Activated CD4-positive, alpha-beta T cell treated with anti-CD3 and anti-CD28 coated beads, Interleukin-2, Interleukin-4, amounts not matched to agents 100 ng/mL and 50 ng/mL, durations not matched to agents 16 hours and 8 hours (primary cell): Measurements from ENCODE around the gene SUSD6.
"Not testable (repeated sequence)": the region's sequence is repeated elsewhere in the genome, so short reads cannot be mapped to it uniquely, and the experiment has no call there.

Experiments used
- DNase-seq: peaks from one replicate; pipeline ENCODE4 v3.0.0-alpha.2; 2020; ENCODE audit warnings: low spot score

The SUSD6 gene

GRCh38 chr14:69713209-69713781, 101.9 kb downstream of the SUSD6 start:
- DNase-seq: no peak

GRCh38 chr14:69713993-69714679, 102.7 kb downstream of the SUSD6 start:
- DNase-seq: no peak

- no peak for DNase-seq
Measured at GRCh38 chr14:69715725-69716477, 104.5 kb downstream of the SUSD6 start.

- DNase-seq: peak; percentile 88
Measured at GRCh38 chr14:69716478-69717187, 105.2 kb downstream of the SUSD6 start.

- DNase-seq: not testable (repeated sequence)
Measured at GRCh38 chr14:69718614-69719013, 107.2 kb downstream of the SUSD6 start.

- DNase-seq: no peak
Measured at GRCh38 chr14:69719501-69719951, 108.1 kb downstream of the SUSD6 start.

GRCh38 chr14:69720912-69721311, 109.5 kb downstream of the SUSD6 start:
- DNase-seq: no peak

GRCh38 chr14:69726761-69727511, 115.5 kb downstream of the SUSD6 start:
- DNase-seq: peak; percentile 87

- DNase-seq: no peak
Measured at GRCh38 chr14:69727860-69728259, 116.5 kb downstream of the SUSD6 start.

- not testable (repeated sequence) for DNase-seq
Measured at GRCh38 chr14:69731919-69732598, 120.7 kb downstream of the SUSD6 start.

- not testable (repeated sequence) for DNase-seq
Measured at GRCh38 chr14:69736405-69736804, 125.0 kb downstream of the SUSD6 start.

- no peak for DNase-seq
Measured at GRCh38 chr14:69741055-69741454, 129.7 kb downstream of the SUSD6 start.

GRCh38 chr14:69749956-69750355, 138.6 kb downstream of the SUSD6 start:
- no peak for DNase-seq

GRCh38 chr14:69750495-69750894, 139.1 kb downstream of the SUSD6 start:
- no peak for DNase-seq

- DNase-seq: no peak
Measured at GRCh38 chr14:69752773-69753172, 141.4 kb downstream of the SUSD6 start.

GRCh38 chr14:69753860-69754259, 142.5 kb downstream of the SUSD6 start:
- no peak for DNase-seq

- no peak for DNase-seq
Measured at GRCh38 chr14:69754487-69754886, 143.1 kb downstream of the SUSD6 start.

- DNase-seq: no peak
Measured at GRCh38 chr14:69755296-69755695, 143.9 kb downstream of the SUSD6 start.

GRCh38 chr14:69755784-69756183, 144.4 kb downstream of the SUSD6 start:
- DNase-seq: no peak

- DNase-seq: no peak
Measured at GRCh38 chr14:69756298-69756697, 144.9 kb downstream of the SUSD6 start.

GRCh38 chr14:69760810-69761209, 149.4 kb downstream of the SUSD6 start:
- no peak for DNase-seq
